ENCODE results near the gene S100G.
"Not testable (repeated sequence)": the region's sequence is repeated elsewhere in the genome, so short reads cannot be mapped to it uniquely, and the experiment has no call there.

Gene S100G

GRCh38 chrX:16649858-16650257, at the start of gene S100G:
Gene S100G, plus strand, starts transcription at chrX:16650158. Its CDS starts 849 bp downstream, at chrX:16651007.
- no peak for DNase-seq (ENCODE audit: low read depth, low spot score)
- TF ChIP-seq CTCF (IDR thresholded peaks at IDR 0.05; ENCODE audit: insufficient read depth, low read length, missing control alignments): no peak
- H3K4me3 ChIP-seq (ENCODE audit: low read depth, low read length): no peak within 1 kb of the TSS
- ChIA-PET CTCF (interaction anchor here (1.4 to 1.7 kb wide), 4 partner anchors 15 to 528 kb away, joined by 3 to 4 read pairs (median 4); no protein-coding TSS in a partner anchor), POLR2A (interaction anchor here (0.6 kb wide), 1 partner anchor 283 kb away, joined by 3 read pairs; no protein-coding TSS in a partner anchor)

- no peak overlapping the region for H3K4me3 ChIP-seq (ENCODE audit: low read depth, low read length)
- ChIA-PET CTCF (interaction anchor here (1.1 to 1.4 kb wide), 2 partner anchors 106 to 156 kb away, joined by 3 read pairs; no protein-coding TSS in a partner anchor), POLR2A (no interaction called here)
- DNase-seq (ENCODE audit: low read depth, low spot score): no peak
- TF ChIP-seq CTCF (IDR thresholded peaks at IDR 0.05; ENCODE audit: insufficient read depth, low read length, missing control alignments): no peak
Measured at GRCh38 chrX:16601885-16602284, 48.1 kb upstream of the S100G start.

GRCh38 chrX:16603235-16603634, 46.7 kb upstream of the S100G start:
- DNase-seq (ENCODE audit: low read depth, low spot score); H3K4me3 ChIP-seq (ENCODE audit: low read depth, low read length); POLR2A ChIA-PET; CTCF ChIA-PET: not testable (repeated sequence)

- no peak for TF ChIP-seq CTCF (IDR thresholded peaks at IDR 0.05; ENCODE audit: insufficient read depth, low read length, missing control alignments)
- CTCF ChIA-PET: no interaction called here
Measured at GRCh38 chrX:16603822-16604221, 46.1 kb upstream of the S100G start.

GRCh38 chrX:16604337-16604736, 45.6 kb upstream of the S100G start:
- DNase-seq (ENCODE audit: low read depth, low spot score): no peak
- TF ChIP-seq CTCF (IDR thresholded peaks at IDR 0.05; ENCODE audit: insufficient read depth, low read length, missing control alignments): no peak
- ChIA-PET POLR2A (no interaction called here), CTCF (interaction anchor here (1.8 kb wide), 1 partner anchor 167 kb away, joined by 4 read pairs; no protein-coding TSS in a partner anchor)
- no peak overlapping the region for H3K4me3 ChIP-seq (ENCODE audit: low read depth, low read length)

More at GRCh38 chrX:16603822-16604221, 46.1 kb upstream of the S100G start:
- POLR2A ChIA-PET: no interaction called here
- DNase-seq (ENCODE audit: low read depth, low spot score): no peak
- H3K4me3 ChIP-seq (ENCODE audit: low read depth, low read length): no peak overlapping the region

GRCh38 chrX:16606142-16606720, 43.7 kb upstream of the S100G start:
- no peak for TF ChIP-seq CTCF (IDR thresholded peaks at IDR 0.05; ENCODE audit: insufficient read depth, low read length, missing control alignments)
- POLR2A ChIA-PET: no interaction called here
- CTCF ChIA-PET: interaction anchor here (1.8 kb wide), 2 partner anchors 161 to 169 kb away, joined by 4 to 8 read pairs; no protein-coding TSS in a partner anchor
- H3K4me3 ChIP-seq (ENCODE audit: low read depth, low read length): no peak overlapping the region
- DNase-seq (ENCODE audit: low read depth, low spot score): no peak

Measured in AG04449 (cell line).